Thyroid gland (tissue), 4 donors: Measurements from ENCODE around the gene SNED1.

Experiments used
- POLR2A ChIP-seq, 2 donors: fragments of 450-650 bp; IDR thresholded peaks; one replicate each; pipeline ENCODE4 v1.6.1; 2017; ENCODE audit warnings: antibody characterized with exemption in 2 of 2, mild to moderate bottlenecking in 2 of 2, moderate library complexity in 1 of 2
- TF ChIP-seq, protein P1 (sequence below), 6 experiments: fragments of 200-600 bp in 3 of 6; fragments of 450-650 bp in 3 of 6; sonication (generic) in 3 of 6; IDR thresholded peaks; one replicate each; pipeline ENCODE4 v1.5.1; 2016 to 2019; ENCODE audit warnings: antibody characterized with exemption in 6 of 6, mild to moderate bottlenecking in 2 of 6, inconsistent platforms in 1 of 6, moderate library complexity in 1 of 6

DNA sequence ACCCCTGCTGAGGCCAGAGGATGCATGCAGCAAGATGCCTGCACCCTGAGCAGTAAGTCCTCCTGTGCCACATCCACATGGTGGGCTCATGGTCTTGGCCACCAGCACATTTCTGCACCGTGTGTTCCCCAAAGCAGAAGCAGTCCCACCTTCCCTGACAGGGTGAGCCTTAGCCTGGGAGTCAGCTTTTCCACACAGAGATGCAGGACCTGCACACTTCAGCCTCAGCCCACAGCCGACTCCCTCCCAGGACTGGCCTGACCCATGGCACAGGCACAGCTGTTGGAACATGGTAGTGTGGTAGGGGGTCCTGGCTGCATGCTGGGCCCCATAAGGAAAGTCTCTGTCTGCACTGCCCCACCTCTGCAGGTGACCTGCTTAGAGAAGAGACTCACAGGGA lies 5.0 kb downstream of the SNED1 start:
- TF ChIP-seq, protein P1, sequence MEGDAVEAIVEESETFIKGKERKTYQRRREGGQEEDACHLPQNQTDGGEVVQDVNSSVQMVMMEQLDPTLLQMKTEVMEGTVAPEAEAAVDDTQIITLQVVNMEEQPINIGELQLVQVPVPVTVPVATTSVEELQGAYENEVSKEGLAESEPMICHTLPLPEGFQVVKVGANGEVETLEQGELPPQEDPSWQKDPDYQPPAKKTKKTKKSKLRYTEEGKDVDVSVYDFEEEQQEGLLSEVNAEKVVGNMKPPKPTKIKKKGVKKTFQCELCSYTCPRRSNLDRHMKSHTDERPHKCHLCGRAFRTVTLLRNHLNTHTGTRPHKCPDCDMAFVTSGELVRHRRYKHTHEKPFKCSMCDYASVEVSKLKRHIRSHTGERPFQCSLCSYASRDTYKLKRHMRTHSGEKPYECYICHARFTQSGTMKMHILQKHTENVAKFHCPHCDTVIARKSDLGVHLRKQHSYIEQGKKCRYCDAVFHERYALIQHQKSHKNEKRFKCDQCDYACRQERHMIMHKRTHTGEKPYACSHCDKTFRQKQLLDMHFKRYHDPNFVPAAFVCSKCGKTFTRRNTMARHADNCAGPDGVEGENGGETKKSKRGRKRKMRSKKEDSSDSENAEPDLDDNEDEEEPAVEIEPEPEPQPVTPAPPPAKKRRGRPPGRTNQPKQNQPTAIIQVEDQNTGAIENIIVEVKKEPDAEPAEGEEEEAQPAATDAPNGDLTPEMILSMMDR (IDR thresholded peaks at IDR 0.05): no peak
- TF ChIP-seq POLR2A (IDR thresholded peaks at IDR 0.05): no peak
